Panc1 (cell line): ENCODE results near the gene ERFL. TPM values are rescaled to one million over a fixed set of nuclear protein-coding genes. Genes with fewer than 3 reads are reported as not detected.

Source experiments
- ATAC-seq: fragments of 200-7000 bp; cut with Tn5 transposase; 2 replicates; pipeline ENCODE4 v1.9.1; 2020; ENCODE audit warnings: mild to moderate bottlenecking, moderate library complexity
- BruUV-seq: library from RNA; stranded (reverse); fragments of 400-500 nt; replicated peaks from 2 replicates; lab custom pipeline; 2021; lab: Mats Ljungman, UMichigan
- CTCF ChIA-PET: fragments of 300-600 bp; sonication (Branson Sonifier 250); formaldehyde crosslinking; loops from one replicate; lab custom pipeline; 2022; ENCODE audit warnings: antibody characterized with exemption; lab: Charles Lee
- POLR2A ChIA-PET: fragments of 300-600 bp; sonication (Branson Sonifier 250); formaldehyde crosslinking; loops from one replicate; lab custom pipeline; 2022; ENCODE audit warnings: antibody characterized with exemption; lab: Charles Lee
- DNase-seq: peaks from one replicate; pipeline ENCODE4 v3.0.0-alpha.2; 2010; ENCODE audit warnings: low read depth, low spot score
- H3K27ac ChIP-seq: 2 replicates; pipeline ENCODE4 v1.5.1; 2011; ENCODE audit warnings: mild to moderate bottlenecking, low read length, inconsistent platforms
- H3K27me3 ChIP-seq: fragments of 200-500 bp; sonication (Bioruptor generic); 2 replicates; pipeline ENCODE4 v1.6.0; 2014; ENCODE audit warnings: low read length, inconsistent platforms; ENCODE audit not compliant: control insufficient read depth, insufficient read depth
- H3K36me3 ChIP-seq: fragments of 200-500 bp; sonication (Bioruptor generic); 2 replicates; pipeline ENCODE4 v1.5.1; 2014; ENCODE audit warnings: inconsistent platforms, mild to moderate bottlenecking, low read length, moderate library complexity; ENCODE audit not compliant: control insufficient read depth, insufficient read depth
- H3K4me1 ChIP-seq: 2 replicates; pipeline ENCODE4 v1.5.1; 2011; ENCODE audit warnings: inconsistent platforms, mild to moderate bottlenecking, low read length, moderate library complexity; ENCODE audit not compliant: control insufficient read depth, insufficient read depth
- H3K4me3 ChIP-seq, 2 experiments: 2 replicates each; pipeline ENCODE4 v1.5.1; 2011 to 2012; ENCODE audit warnings: low read depth in 2 of 2, low read length in 2 of 2, mild to moderate bottlenecking in 2 of 2, inconsistent platforms in 1 of 2, moderate library complexity in 1 of 2
- H3K9me3 ChIP-seq: fragments of 200-500 bp; sonication (Bioruptor generic); 2 replicates; pipeline ENCODE4 v1.5.1; 2014; ENCODE audit warnings: low read depth, mild to moderate bottlenecking, inconsistent platforms, low read length, moderate library complexity; ENCODE audit not compliant: control insufficient read depth, insufficient read depth
- CTCF ChIP-seq: fragments of 450-650 bp; IDR thresholded peaks from 2 replicates; pipeline ENCODE4 v1.5.1; 2017; ENCODE audit warnings: mild to moderate bottlenecking
- POLR2AphosphoS5 ChIP-seq: IDR thresholded peaks from 2 replicates; pipeline ENCODE4 v1.6.1; 2012; ENCODE audit warnings: mild to moderate bottlenecking, low read depth, low read length, moderate library complexity
- REST ChIP-seq, 2 experiments: IDR thresholded peaks; 2 replicates each; pipeline ENCODE4 v1.6.1; 2011 to 2012; ENCODE audit warnings: low read depth in 2 of 2, control low read depth in 1 of 2, low read length in 1 of 2, mild to moderate bottlenecking in 1 of 2, moderate library complexity in 1 of 2; ENCODE audit not compliant: insufficient read depth in 1 of 2
- SIN3A ChIP-seq: IDR thresholded peaks from 2 replicates; pipeline ENCODE4 v1.6.1; 2012; ENCODE audit warnings: low read depth, mild to moderate bottlenecking, low read length, moderate library complexity, borderline replicate concordance; ENCODE audit not compliant: insufficient read depth
- TCF7L2 ChIP-seq: IDR thresholded peaks from 2 replicates; pipeline ENCODE4 v1.6.1; 2011; ENCODE audit warnings: mild to moderate bottlenecking, low read depth, low read length, inconsistent platforms
- in situ Hi-C: cut with HindIII; loops from 2 replicates; pipeline ENCODE4 v1.10.0; 2016; ENCODE audit warnings: low sequenced_read_pairs, low pct_unique_long_range_greater_than_20kb
- intact Hi-C: fragments of 100-400 bp; cut with micrococcal nuclease; formaldehyde crosslinking; loops from one replicate; pipeline ENCODE4 v1.10.0; 2022; ENCODE audit not compliant: unreplicated experiment
- total RNA-seq: library from RNA; stranded (reverse); gene quantifications from one replicate; pipeline ENCODE4 v1.2.1, GENCODE V29; 2021; ENCODE audit not compliant: unreplicated experiment

Gene ERFL
- total RNA-seq, 1 experiment from 2014 or later, result 0.18 TPM

- Histone ChIP-seq H3K4me3 (no peak overlapping the region), H3K27ac (no peak overlapping the region), H3K4me1 (no peaks in the 10 kb centered on the region), H3K9me3 (no peaks in the 10 kb centered on the region), H3K27me3 (no peaks in the 10 kb centered on the region; the same call in 1 of the 2 replicates), H3K36me3 (no peaks in the 10 kb centered on the region)
- ATAC-seq, result no peak
- DNase-seq, result no peak
- intact Hi-C loops, result no loop called here
- ChIA-PET POLR2A (no interaction called here), CTCF (no interaction called here)
- TF ChIP-seq SIN3A, result no peak
- no peak for TF ChIP-seq TCF7L2
- no peak for TF ChIP-seq REST (IDR thresholded peaks at IDR 0.05; ENCODE audit: insufficient read depth in 1 of 2, low read depth in 2 of 2, low read length in 1 of 2)
- BruUV-seq, result no TSS peak
- in situ Hi-C loops, result no loop called here
Measured at GRCh38 chr19:41913538-41914423, 14.5 kb downstream of the ERFL start.

- DNase-seq, result no peak
- Histone ChIP-seq H3K4me3 (no peak overlapping the region), H3K9me3 (no peaks in the 10 kb centered on the region), H3K4me1 (no peaks in the 10 kb centered on the region), H3K27ac (no peak overlapping the region), H3K27me3 (no peaks in the 10 kb centered on the region; the same call in 1 of the 2 replicates), H3K36me3 (no peaks in the 10 kb centered on the region)
- peak; percentile 54 for ATAC-seq
- TF ChIP-seq TCF7L2 (no peak), POLR2AphosphoS5 (no peak), CTCF (no peak), SIN3A (no peak), REST (IDR thresholded peaks at IDR 0.05; ENCODE audit: insufficient read depth in 1 of 2, low read depth in 2 of 2, low read length in 1 of 2) (no peak)
- CTCF ChIA-PET, result no interaction called here
- in situ Hi-C loops (no loop called here), intact Hi-C loops (no loop called here)
- POLR2A ChIA-PET, result no interaction called here
- no TSS peak for BruUV-seq
Measured at GRCh38 chr19:41912899-41913537, 15.2 kb downstream of the ERFL start.
